SU-DHL-6 (cell line): ENCODE results near the gene L3MBTL1.

Experiments used
- H2AFZ ChIP-seq: fragments of 200-600 bp; sonication (generic); 2 replicates; pipeline ENCODE4 v1.6.1; 2014; ENCODE audit warnings: low read depth, mild to moderate bottlenecking, moderate library complexity, mixed read lengths, antibody characterized with exemption, low read length; ENCODE audit not compliant: severe bottlenecking
- H3F3A ChIP-seq: fragments of 200-600 bp; shearing (Covaris generic); 2 replicates; pipeline ENCODE4 v1.6.0; 2016; ENCODE audit warnings: antibody characterized with exemption, mild to moderate bottlenecking; ENCODE audit not compliant: insufficient read depth
- H3K27ac ChIP-seq: fragments of 200-600 bp; sonication (generic); 2 replicates; pipeline ENCODE4 v1.5.1; 2016; ENCODE audit warnings: low read depth, mild to moderate bottlenecking, low read length, moderate library complexity, mixed read lengths
- H3K27me3 ChIP-seq: fragments of 200-600 bp; sonication (generic), shearing (Covaris generic); 2 replicates; pipeline ENCODE4 v1.6.0; 2014; ENCODE audit warnings: mild to moderate bottlenecking, low read length
- H3K36me3 ChIP-seq: fragments of 200-600 bp; sonication (generic); 2 replicates; pipeline ENCODE4 v1.6.1; 2014; ENCODE audit warnings: mild to moderate bottlenecking, low read length, mixed read lengths
- H3K4me2 ChIP-seq: fragments of 300-600, 200-600 bp; shearing (Covaris generic), sonication (generic); 2 replicates; pipeline ENCODE4 v1.6.0; 2014; ENCODE audit warnings: low read length, low read depth, mild to moderate bottlenecking; ENCODE audit not compliant: poor library complexity, severe bottlenecking
- H3K4me3 ChIP-seq: fragments of 200-600 bp; sonication (generic); 2 replicates; pipeline ENCODE4 v1.5.1; 2014; ENCODE audit warnings: antibody characterized with exemption, low read length, mild to moderate bottlenecking, mixed read lengths; ENCODE audit not compliant: insufficient read depth, poor library complexity, severe bottlenecking
- H3K79me2 ChIP-seq: fragments of 200-600 bp; sonication (generic); 2 replicates; pipeline ENCODE4 v1.6.1; 2014; ENCODE audit warnings: mild to moderate bottlenecking, low read length, moderate library complexity; ENCODE audit not compliant: insufficient read depth
- H3K9ac ChIP-seq: fragments of 200-600 bp; sonication (generic); 2 replicates; pipeline ENCODE4 v1.7.0; 2014; ENCODE audit warnings: mild to moderate bottlenecking, low read length
- H3K9me2 ChIP-seq: fragments of 200-600 bp; sonication (generic); replicated peaks from 2 replicates; pipeline ENCODE4 v1.6.1; 2014; ENCODE audit warnings: low read length; ENCODE audit not compliant: insufficient read depth
- H3K9me3 ChIP-seq: fragments of 200-600 bp; sonication (generic); 2 replicates; pipeline ENCODE4 v1.6.1; 2014; ENCODE audit warnings: low read length, mixed read lengths; ENCODE audit not compliant: insufficient read depth
- H4K20me1 ChIP-seq: fragments of 200-600 bp; sonication (generic); 2 replicates; pipeline ENCODE4 v1.6.1; 2014; ENCODE audit warnings: low read depth, mild to moderate bottlenecking, antibody characterized with exemption, low read length, moderate library complexity, mixed read lengths
- EZH2phosphoT487 ChIP-seq: fragments of 200-600 bp; sonication (generic), shearing (Covaris generic); conservative IDR thresholded peaks from 2 replicates; pipeline ENCODE4 v1.6.1; 2018; ENCODE audit warnings: mild to moderate bottlenecking, antibody characterized with exemption, low read length, moderate library complexity, mixed read lengths
- TF ChIP-seq, protein P1 (sequence below): fragments of 200-600 bp; sonication (generic); IDR thresholded peaks from one replicate; pipeline ENCODE4 v1.5.1; 2017; ENCODE audit warnings: antibody characterized with exemption, mild to moderate bottlenecking, low read length, moderate library complexity; ENCODE audit not compliant: insufficient read depth, poor library complexity, severe bottlenecking

Gene L3MBTL1

DNA sequence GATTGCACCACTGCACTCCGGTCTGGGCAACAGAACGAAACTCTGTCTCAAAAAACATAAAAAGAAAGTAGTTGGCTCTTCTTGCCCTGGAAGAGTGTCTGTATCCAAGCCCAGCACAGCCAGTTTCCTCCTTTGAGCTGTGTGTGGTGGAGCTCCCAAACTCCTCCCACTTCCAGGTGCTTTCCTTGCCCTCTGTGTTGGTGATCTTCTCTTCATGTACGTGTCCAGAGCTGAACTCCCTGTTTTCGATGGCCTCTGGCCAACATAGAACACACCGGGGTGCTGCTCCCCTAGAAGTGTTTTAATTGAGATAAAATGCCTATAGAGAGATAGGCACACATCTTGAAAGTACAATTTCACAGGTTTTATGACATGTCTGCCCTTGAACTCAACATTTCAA lies 34.7 kb downstream of the L3MBTL1 start:
- Histone ChIP-seq H3F3A (no peaks in the 10 kb centered on the region), H2AFZ (no peak overlapping the region), H3K27me3 (no peaks in the 10 kb centered on the region), H3K4me2 (no peak overlapping the region), H3K36me3 (no peaks in the 10 kb centered on the region), H3K79me2 (no peaks in the 10 kb centered on the region), H3K9me2 (no peaks in the 10 kb centered on the region), H3K9me3 (no peaks in the 10 kb centered on the region), H3K4me3 (no peak overlapping the region), H4K20me1 (no peaks in the 10 kb centered on the region), H3K9ac (no peak overlapping the region), H3K27ac (no peak overlapping the region)
- TF ChIP-seq, protein P1, sequence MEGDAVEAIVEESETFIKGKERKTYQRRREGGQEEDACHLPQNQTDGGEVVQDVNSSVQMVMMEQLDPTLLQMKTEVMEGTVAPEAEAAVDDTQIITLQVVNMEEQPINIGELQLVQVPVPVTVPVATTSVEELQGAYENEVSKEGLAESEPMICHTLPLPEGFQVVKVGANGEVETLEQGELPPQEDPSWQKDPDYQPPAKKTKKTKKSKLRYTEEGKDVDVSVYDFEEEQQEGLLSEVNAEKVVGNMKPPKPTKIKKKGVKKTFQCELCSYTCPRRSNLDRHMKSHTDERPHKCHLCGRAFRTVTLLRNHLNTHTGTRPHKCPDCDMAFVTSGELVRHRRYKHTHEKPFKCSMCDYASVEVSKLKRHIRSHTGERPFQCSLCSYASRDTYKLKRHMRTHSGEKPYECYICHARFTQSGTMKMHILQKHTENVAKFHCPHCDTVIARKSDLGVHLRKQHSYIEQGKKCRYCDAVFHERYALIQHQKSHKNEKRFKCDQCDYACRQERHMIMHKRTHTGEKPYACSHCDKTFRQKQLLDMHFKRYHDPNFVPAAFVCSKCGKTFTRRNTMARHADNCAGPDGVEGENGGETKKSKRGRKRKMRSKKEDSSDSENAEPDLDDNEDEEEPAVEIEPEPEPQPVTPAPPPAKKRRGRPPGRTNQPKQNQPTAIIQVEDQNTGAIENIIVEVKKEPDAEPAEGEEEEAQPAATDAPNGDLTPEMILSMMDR: no peak
- TF ChIP-seq EZH2phosphoT487: no peak

GRCh38 chr20:43542674-43543073 lies 35.2 kb downstream of the L3MBTL1 start:
- Histone ChIP-seq H3K36me3 (no peaks in the 10 kb centered on the region), H3K79me2 (no peaks in the 10 kb centered on the region), H3K27me3 (no peaks in the 10 kb centered on the region), H4K20me1 (no peaks in the 10 kb centered on the region), H2AFZ (no peak overlapping the region), H3K9me2 (no peaks in the 10 kb centered on the region), H3K27ac (no peak overlapping the region), H3K4me2 (no peak overlapping the region), H3K9ac (no peak overlapping the region), H3F3A (no peaks in the 10 kb centered on the region), H3K9me3 (no peaks in the 10 kb centered on the region), H3K4me3 (no peak overlapping the region)
- no peak for TF ChIP-seq EZH2phosphoT487
- TF ChIP-seq, protein P1: no peak

GRCh38 chr20:43543138-43543537 lies 35.6 kb downstream of the L3MBTL1 start:
- no peak overlapping the region for H2AFZ ChIP-seq
- TF ChIP-seq, protein P1: no peak
- TF ChIP-seq EZH2phosphoT487: no peak

DNA sequence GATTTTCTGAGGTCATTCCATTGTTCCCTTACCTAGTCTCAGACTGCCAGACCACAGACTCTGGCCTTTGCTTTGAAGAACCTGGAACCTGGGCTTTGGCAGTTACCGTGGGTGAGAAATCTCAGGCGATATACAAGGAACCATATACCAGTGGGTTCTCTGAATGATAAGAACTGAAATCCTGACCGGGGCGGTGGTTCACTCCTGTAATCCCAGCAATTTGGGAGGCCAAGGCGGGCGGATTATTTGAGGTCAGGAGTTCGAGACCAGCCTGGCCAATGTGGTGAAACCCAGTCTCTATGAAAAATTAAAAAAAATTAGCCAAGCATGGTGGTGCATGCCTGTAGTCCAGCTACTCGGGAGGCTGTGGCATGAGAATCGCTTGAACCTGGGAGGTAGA lies 37.0 kb downstream of the L3MBTL1 start:
- Histone ChIP-seq H4K20me1 (no peaks in the 10 kb centered on the region), H3K79me2 (no peaks in the 10 kb centered on the region), H3K4me2 (no peak overlapping the region), H3K9ac (no peak overlapping the region), H3K9me2 (no peaks in the 10 kb centered on the region), H2AFZ (no peak overlapping the region), H3F3A (no peaks in the 10 kb centered on the region), H3K27ac (no peak overlapping the region), H3K36me3 (no peaks in the 10 kb centered on the region), H3K9me3 (no peaks in the 10 kb centered on the region), H3K27me3 (no peaks in the 10 kb centered on the region), H3K4me3 (no peak overlapping the region)
- TF ChIP-seq, protein P1: no peak

More at GRCh38 chr20:43543138-43543537, 35.6 kb downstream of the L3MBTL1 start:
- Histone ChIP-seq H3K9me2 (no peaks in the 10 kb centered on the region), H3K79me2 (no peaks in the 10 kb centered on the region), H3K27ac (no peak overlapping the region), H3K4me3 (no peak overlapping the region), H3K27me3 (no peaks in the 10 kb centered on the region), H3K4me2 (no peak overlapping the region), H4K20me1 (no peaks in the 10 kb centered on the region), H3K9me3 (no peaks in the 10 kb centered on the region), H3K9ac (no peak overlapping the region), H3F3A (no peaks in the 10 kb centered on the region), H3K36me3 (no peaks in the 10 kb centered on the region)
